Lower leg skin (tissue), 3 donors: ENCODE data around the gene STRAP.

Experiments used
- POLR2A ChIP-seq, 2 donors: fragments of 450-650 bp; IDR thresholded peaks; one replicate each; pipeline ENCODE4 v1.6.1; 2016 to 2017; ENCODE audit warnings: antibody characterized with exemption in 2 of 2, mild to moderate bottlenecking in 1 of 2, moderate library complexity in 1 of 2
- TF ChIP-seq, protein P1 (sequence below), 3 donors: fragments of 450-650 bp; IDR thresholded peaks; one replicate each; pipeline ENCODE4 v1.5.1; 2016; ENCODE audit warnings: antibody characterized with exemption in 3 of 3, mild to moderate bottlenecking in 3 of 3, moderate library complexity in 2 of 3

DNA sequence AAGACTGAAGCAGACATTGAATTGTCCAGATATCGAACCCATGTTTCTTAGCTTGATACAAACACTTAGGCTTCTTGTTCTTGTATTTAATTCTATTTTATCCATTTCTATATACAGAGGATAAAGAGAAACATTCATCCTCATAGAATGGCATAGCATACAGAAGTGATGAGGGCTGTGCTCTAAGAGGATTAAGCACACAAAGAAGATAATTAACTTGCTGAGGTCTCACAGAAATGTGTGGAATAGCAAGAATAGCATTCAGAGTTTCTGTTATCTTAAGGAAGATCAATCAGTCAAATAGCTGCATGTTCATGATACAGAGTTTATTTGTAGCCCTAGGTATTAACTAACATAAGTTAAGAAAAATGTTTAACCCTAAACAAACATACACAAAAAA lies 27.3 kb upstream of the STRAP start:
- TF ChIP-seq, protein P1, sequence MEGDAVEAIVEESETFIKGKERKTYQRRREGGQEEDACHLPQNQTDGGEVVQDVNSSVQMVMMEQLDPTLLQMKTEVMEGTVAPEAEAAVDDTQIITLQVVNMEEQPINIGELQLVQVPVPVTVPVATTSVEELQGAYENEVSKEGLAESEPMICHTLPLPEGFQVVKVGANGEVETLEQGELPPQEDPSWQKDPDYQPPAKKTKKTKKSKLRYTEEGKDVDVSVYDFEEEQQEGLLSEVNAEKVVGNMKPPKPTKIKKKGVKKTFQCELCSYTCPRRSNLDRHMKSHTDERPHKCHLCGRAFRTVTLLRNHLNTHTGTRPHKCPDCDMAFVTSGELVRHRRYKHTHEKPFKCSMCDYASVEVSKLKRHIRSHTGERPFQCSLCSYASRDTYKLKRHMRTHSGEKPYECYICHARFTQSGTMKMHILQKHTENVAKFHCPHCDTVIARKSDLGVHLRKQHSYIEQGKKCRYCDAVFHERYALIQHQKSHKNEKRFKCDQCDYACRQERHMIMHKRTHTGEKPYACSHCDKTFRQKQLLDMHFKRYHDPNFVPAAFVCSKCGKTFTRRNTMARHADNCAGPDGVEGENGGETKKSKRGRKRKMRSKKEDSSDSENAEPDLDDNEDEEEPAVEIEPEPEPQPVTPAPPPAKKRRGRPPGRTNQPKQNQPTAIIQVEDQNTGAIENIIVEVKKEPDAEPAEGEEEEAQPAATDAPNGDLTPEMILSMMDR (IDR thresholded peaks at IDR 0.05): no peak
- TF ChIP-seq POLR2A (IDR thresholded peaks at IDR 0.05): no peak
